ENCODE data around the gene CD93.

CD93 gene

DNA sequence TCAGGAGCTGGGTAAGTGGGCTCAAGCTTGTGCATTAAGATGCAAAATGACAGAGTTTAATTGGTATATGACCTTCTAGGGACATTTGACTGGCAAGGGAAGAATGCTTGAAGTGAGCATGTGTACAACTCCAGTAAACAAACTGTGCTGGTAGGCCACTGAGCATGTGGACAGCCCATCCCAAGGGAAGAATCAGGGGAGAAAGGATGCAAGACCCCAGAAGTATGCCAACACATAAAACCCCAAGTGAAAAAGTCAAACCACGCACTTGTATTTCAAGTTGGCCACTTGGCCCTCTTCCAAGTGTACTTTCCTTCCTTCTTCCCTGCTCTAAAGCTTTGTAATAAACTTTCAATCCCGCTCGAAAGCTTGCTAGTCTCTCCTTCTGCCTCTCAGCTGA is 26.3 kb downstream of the CD93 start:
- H3K9ac ChIP-seq (ENCODE audit: low read depth, low read length, poor library complexity): no peak overlapping the region
- H2AFZ ChIP-seq (ENCODE audit: low read length): no peak overlapping the region
- H3K9me3 ChIP-seq (replicated peaks in 1 of 2; ENCODE audit: control insufficient read depth in 2 of 2, insufficient read depth in 1 of 2, low read depth in 1 of 2, low read length in 2 of 2): no peaks in the 10 kb centered on the region
- H2BK120ac ChIP-seq (ENCODE audit: low read depth, low read length): no peak overlapping the region
- no peak overlapping the region for H2AK5ac ChIP-seq (ENCODE audit: low read depth, low read length)
- H3K4me1 ChIP-seq (ENCODE audit: control insufficient read depth in 2 of 2, insufficient read depth in 1 of 2, low read depth in 1 of 2, low read length in 2 of 2): peaks cover 2 to 7% of the 10 kb centered on the region in 2 donors
- H2BK5ac ChIP-seq (ENCODE audit: low read length): no peak overlapping the region
- H3K36me3 ChIP-seq (replicated peaks in 1 of 2; ENCODE audit: control insufficient read depth in 2 of 2, insufficient read depth in 2 of 2, low read length in 2 of 2): no peaks in the 10 kb centered on the region
- H3K79me1 ChIP-seq (ENCODE audit: low read depth, low read length): no peaks in the 10 kb centered on the region
- no peaks in the 10 kb centered on the region for H3K27me3 ChIP-seq (ENCODE audit: control insufficient read depth in 3 of 3, insufficient read depth in 3 of 3, low read depth in 1 of 3, low read length in 3 of 3)
- no peak overlapping the region for H3K14ac ChIP-seq (ENCODE audit: low read length)
- no peak for DNase-seq (ENCODE audit: low spot score)
- no peak overlapping the region for H3K4me2 ChIP-seq (ENCODE audit: insufficient read depth, low read length, poor library complexity, severe bottlenecking)
- H3K18ac ChIP-seq (ENCODE audit: low read length): no peak overlapping the region
- no peak overlapping the region for H3K4me3 ChIP-seq (ENCODE audit: low read length in 2 of 2)
- no peak overlapping the region for H2BK12ac ChIP-seq (ENCODE audit: low read length)
- H3K23ac ChIP-seq (ENCODE audit: low read depth, low read length, poor library complexity): no peak overlapping the region
- no peak overlapping the region for H3K4ac ChIP-seq (ENCODE audit: low read length)
- no peak overlapping the region for H4K8ac ChIP-seq (ENCODE audit: low read depth, low read length)
- no peak overlapping the region for H3K27ac ChIP-seq (replicated peaks; ENCODE audit: low read length)
- no peak overlapping the region for H2BK15ac ChIP-seq (ENCODE audit: low read length)
- no CpG with 5 or more reads among the region's 3 CpGs for WGBS, 2 donors (ENCODE audit: extremely low coverage in 2 of 2, insufficient read length in 2 of 2, insufficient replicate concordance in 1 of 2)
- no peak overlapping the region for H4K91ac ChIP-seq (ENCODE audit: low read depth, low read length, poor library complexity)

DNA sequence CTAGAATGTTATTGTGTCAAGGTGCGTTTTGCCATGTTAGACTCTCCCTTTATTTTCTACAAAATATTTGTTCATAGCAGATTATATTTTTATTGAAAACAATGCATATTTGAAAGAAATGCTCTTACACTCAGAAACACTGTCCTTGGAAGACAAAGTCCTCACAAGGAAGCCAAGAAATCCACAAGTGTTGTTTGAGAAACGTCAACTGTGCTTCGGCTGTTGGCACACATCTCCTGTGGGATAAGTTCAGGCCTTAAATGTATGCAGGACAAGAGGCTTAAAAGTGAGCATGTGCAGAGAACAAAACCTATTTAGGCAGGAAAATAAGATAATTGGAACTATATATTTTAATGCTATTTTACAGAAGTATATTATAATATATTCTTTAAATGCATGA is 27.1 kb downstream of the CD93 start:
- Histone ChIP-seq H3K4me3 (ENCODE audit: low read length in 2 of 2) (no peak overlapping the region), H3K4ac (ENCODE audit: low read length) (no peak overlapping the region), H3K14ac (ENCODE audit: low read length) (no peak overlapping the region), H3K36me3 (replicated peaks in 1 of 2; ENCODE audit: control insufficient read depth in 2 of 2, insufficient read depth in 2 of 2, low read length in 2 of 2) (no peaks in the 10 kb centered on the region), H2AK5ac (ENCODE audit: low read depth, low read length) (no peak overlapping the region), H2BK15ac (ENCODE audit: low read length) (no peak overlapping the region), H2AFZ (ENCODE audit: low read length) (no peak overlapping the region), H2BK5ac (ENCODE audit: low read length) (no peak overlapping the region), H4K8ac (ENCODE audit: low read depth, low read length) (no peak overlapping the region), H3K23ac (ENCODE audit: low read depth, low read length, poor library complexity) (no peak overlapping the region), H3K79me1 (ENCODE audit: low read depth, low read length) (no peaks in the 10 kb centered on the region), H2BK120ac (ENCODE audit: low read depth, low read length) (no peak overlapping the region), H3K27me3 (ENCODE audit: control insufficient read depth in 3 of 3, insufficient read depth in 3 of 3, low read depth in 1 of 3, low read length in 3 of 3) (no peaks in the 10 kb centered on the region), H4K91ac (ENCODE audit: low read depth, low read length, poor library complexity) (no peak overlapping the region), H2BK12ac (ENCODE audit: low read length) (no peak overlapping the region), H3K9me3 (replicated peaks in 1 of 2; ENCODE audit: control insufficient read depth in 2 of 2, insufficient read depth in 1 of 2, low read depth in 1 of 2, low read length in 2 of 2) (no peaks in the 10 kb centered on the region), H3K9ac (ENCODE audit: low read depth, low read length, poor library complexity) (no peak overlapping the region), H3K4me2 (ENCODE audit: insufficient read depth, low read length, poor library complexity, severe bottlenecking) (no peak overlapping the region), H3K18ac (ENCODE audit: low read length) (no peak overlapping the region), H3K27ac (replicated peaks; ENCODE audit: low read length) (no peak overlapping the region), H3K4me1 (ENCODE audit: control insufficient read depth in 2 of 2, insufficient read depth in 1 of 2, low read depth in 1 of 2, low read length in 2 of 2) (peaks cover 2 to 7% of the 10 kb centered on the region in 2 donors)
- no peak for DNase-seq (ENCODE audit: low spot score)
- no CpG with 5 or more reads among the region's 3 CpGs for WGBS, 2 donors (ENCODE audit: extremely low coverage in 2 of 2, insufficient read length in 2 of 2, insufficient replicate concordance in 1 of 2)

DNA sequence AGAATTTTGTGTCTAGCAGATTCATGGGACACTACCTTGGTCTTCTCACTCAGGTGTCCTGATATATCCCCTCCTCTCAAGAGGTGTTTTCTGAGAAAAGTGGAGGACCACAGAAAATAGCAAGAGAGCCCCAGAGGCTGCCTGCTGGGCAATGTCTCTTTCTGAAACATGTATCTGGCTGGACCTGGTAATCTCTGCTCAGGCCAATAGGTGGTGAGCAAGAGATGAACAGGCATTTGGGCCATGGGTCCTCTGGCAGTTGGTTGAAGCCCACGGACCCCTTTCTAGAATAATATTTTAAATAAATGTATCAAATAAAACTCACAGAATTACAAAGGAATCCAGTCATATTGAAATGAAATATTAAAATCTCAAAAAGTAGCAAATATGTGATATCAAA is 27.9 kb downstream of the CD93 start:
- H3K79me1 ChIP-seq (ENCODE audit: low read depth, low read length): no peaks in the 10 kb centered on the region
- H3K14ac ChIP-seq (ENCODE audit: low read length): no peak overlapping the region
- H3K4me1 ChIP-seq (ENCODE audit: control insufficient read depth in 2 of 2, insufficient read depth in 1 of 2, low read depth in 1 of 2, low read length in 2 of 2): peaks cover 2 to 7% of the 10 kb centered on the region in 2 donors
- WGBS, 2 donors (ENCODE audit: extremely low coverage in 2 of 2, insufficient read length in 2 of 2, insufficient replicate concordance in 1 of 2): no CpG with 5 or more reads among the region's 1 CpG
- no peaks in the 10 kb centered on the region for H3K36me3 ChIP-seq (replicated peaks in 1 of 2; ENCODE audit: control insufficient read depth in 2 of 2, insufficient read depth in 2 of 2, low read length in 2 of 2)
- H3K9me3 ChIP-seq (replicated peaks in 1 of 2; ENCODE audit: control insufficient read depth in 2 of 2, insufficient read depth in 1 of 2, low read depth in 1 of 2, low read length in 2 of 2): no peaks in the 10 kb centered on the region
- no peak overlapping the region for H2AFZ ChIP-seq (ENCODE audit: low read length)
- no peak overlapping the region for H3K9ac ChIP-seq (ENCODE audit: low read depth, low read length, poor library complexity)
- no peak overlapping the region for H4K91ac ChIP-seq (ENCODE audit: low read depth, low read length, poor library complexity)
- H3K23ac ChIP-seq (ENCODE audit: low read depth, low read length, poor library complexity): no peak overlapping the region
- H3K4me2 ChIP-seq (ENCODE audit: insufficient read depth, low read length, poor library complexity, severe bottlenecking): no peak overlapping the region
- peaks cover 0 to 5% (median 2%) of the 10 kb centered on the region in 3 experiments for H3K27me3 ChIP-seq (ENCODE audit: control insufficient read depth in 3 of 3, insufficient read depth in 3 of 3, low read depth in 1 of 3, low read length in 3 of 3)
- no peak overlapping the region for H3K4ac ChIP-seq (ENCODE audit: low read length)
- H4K8ac ChIP-seq (ENCODE audit: low read depth, low read length): no peak overlapping the region
- no peak overlapping the region for H2BK5ac ChIP-seq (ENCODE audit: low read length)
- no peak overlapping the region for H2BK120ac ChIP-seq (ENCODE audit: low read depth, low read length)
- no peak overlapping the region for H2AK5ac ChIP-seq (ENCODE audit: low read depth, low read length)
- H3K18ac ChIP-seq (ENCODE audit: low read length): no peak overlapping the region
- no peak overlapping the region for H3K4me3 ChIP-seq (ENCODE audit: low read length in 2 of 2)
- no peak overlapping the region for H2BK12ac ChIP-seq (ENCODE audit: low read length)
- no peak for DNase-seq (ENCODE audit: low spot score)
- H2BK15ac ChIP-seq (ENCODE audit: low read length): no peak overlapping the region
- H3K27ac ChIP-seq (replicated peaks; ENCODE audit: low read length): no peak overlapping the region

DNA sequence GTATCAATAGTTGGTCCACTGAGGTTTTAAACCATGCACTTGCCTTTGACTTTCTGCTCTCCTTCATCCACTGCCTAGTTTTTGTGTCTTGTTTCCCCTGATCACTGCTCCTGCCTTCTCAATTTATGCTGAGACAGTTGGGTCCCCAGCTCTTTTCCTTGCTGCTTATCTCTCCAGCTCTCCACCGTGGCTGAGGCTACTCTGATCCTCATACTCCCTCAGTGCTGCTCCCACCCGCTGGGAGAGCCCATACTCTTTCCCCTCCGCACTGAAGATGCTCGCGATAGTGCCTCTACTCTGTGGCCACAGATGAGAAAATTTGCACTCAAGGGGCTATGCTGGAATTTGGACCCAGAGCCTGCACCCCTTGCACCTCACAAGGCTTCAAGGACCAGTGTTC is 33.2 kb downstream of the CD93 start:
- no peak overlapping the region for H4K8ac ChIP-seq (ENCODE audit: low read depth, low read length)
- no peak overlapping the region for H2BK15ac ChIP-seq (ENCODE audit: low read length)
- DNase-seq (ENCODE audit: low spot score): no peak
- H2BK12ac ChIP-seq (ENCODE audit: low read length): no peak overlapping the region
- no peaks in the 10 kb centered on the region for H3K79me1 ChIP-seq (ENCODE audit: low read depth, low read length)
- H3K9ac ChIP-seq (ENCODE audit: low read depth, low read length, poor library complexity): no peak overlapping the region
- H3K9me3 ChIP-seq (replicated peaks in 1 of 2; ENCODE audit: control insufficient read depth in 2 of 2, insufficient read depth in 1 of 2, low read depth in 1 of 2, low read length in 2 of 2): peaks cover 0 to 4% of the 10 kb centered on the region in 2 donors
- no peaks in the 10 kb centered on the region for H3K36me3 ChIP-seq (replicated peaks in 1 of 2; ENCODE audit: control insufficient read depth in 2 of 2, insufficient read depth in 2 of 2, low read length in 2 of 2)
- H2BK120ac ChIP-seq (ENCODE audit: low read depth, low read length): no peak overlapping the region
- no peak overlapping the region for H3K4me2 ChIP-seq (ENCODE audit: insufficient read depth, low read length, poor library complexity, severe bottlenecking)
- no peak overlapping the region for H3K18ac ChIP-seq (ENCODE audit: low read length)
- H2BK5ac ChIP-seq (ENCODE audit: low read length): no peak overlapping the region
- H3K4me1 ChIP-seq (ENCODE audit: control insufficient read depth in 2 of 2, insufficient read depth in 1 of 2, low read depth in 1 of 2, low read length in 2 of 2): peaks cover 0 to 12% of the 10 kb centered on the region in 2 donors
- no peak overlapping the region for H3K23ac ChIP-seq (ENCODE audit: low read depth, low read length, poor library complexity)
- H3K27ac ChIP-seq (replicated peaks; ENCODE audit: low read length): no peak overlapping the region
- no peak overlapping the region for H4K91ac ChIP-seq (ENCODE audit: low read depth, low read length, poor library complexity)
- H3K14ac ChIP-seq (ENCODE audit: low read length): no peak overlapping the region
- no peak overlapping the region for H2AK5ac ChIP-seq (ENCODE audit: low read depth, low read length)
- no peak overlapping the region for H2AFZ ChIP-seq (ENCODE audit: low read length)
- no peak overlapping the region for H3K4me3 ChIP-seq (ENCODE audit: low read length in 2 of 2)
- WGBS, 2 donors (ENCODE audit: extremely low coverage in 2 of 2, insufficient read length in 2 of 2, insufficient replicate concordance in 1 of 2): no CpG with 5 or more reads among the region's 5 CpGs
- H3K4ac ChIP-seq (ENCODE audit: low read length): no peak overlapping the region
- H3K27me3 ChIP-seq (ENCODE audit: control insufficient read depth in 3 of 3, insufficient read depth in 3 of 3, low read depth in 1 of 3, low read length in 3 of 3): peaks cover 4 to 58% (median 27%) of the 10 kb centered on the region in 3 experiments

Measured in neuronal stem cell (in vitro differentiated cells).